ENCODE results near the gene GRID1. TPM values are rescaled to one million over a fixed set of nuclear protein-coding genes. Genes with fewer than 3 reads are reported as not detected.

GRID1 gene
- total and polyA plus RNA-seq, 9 of the 15 experiments (the other 6 are each of a cell fraction or from before 2014, with no cell fraction given): 0.01 to 7.2 (median 1.2) TPM

- FAIRE-seq (no peak), ATAC-seq (no peak), DNase-seq (ENCODE audit: extremely low read depth in 1 of 4, low spot score in 3 of 4) (no peak)
- Histone ChIP-seq H3K79me2 (ENCODE audit: control insufficient read depth, insufficient read depth, low read length) (no peaks in the 10 kb centered on the region), H3K9me1 (ENCODE audit: control insufficient read depth, insufficient read depth, low read length) (no peaks in the 10 kb centered on the region), H2AFZ (ENCODE audit: low read depth, low read length) (no peak overlapping the region), H3K4me2 (ENCODE audit: insufficient read depth, low read length) (no peak overlapping the region), H3K4me1 (replicated peaks in 1 of 2; ENCODE audit: control insufficient read depth in 2 of 2, insufficient read depth in 2 of 2, low read length in 2 of 2) (no peaks in the 10 kb centered on the region), H3K36me3 (ENCODE audit: control insufficient read depth, insufficient read depth, low read length) (no peaks in the 10 kb centered on the region; the same call in 2 of the 3 replicates), H4K20me1 (replicated peaks; ENCODE audit: control insufficient read depth, insufficient read depth, low read length) (no peaks in the 10 kb centered on the region), H3K9ac (ENCODE audit: insufficient read depth in 1 of 2, low read depth in 2 of 2, low read length in 2 of 2) (no peak overlapping the region), H3K9me3 (replicated peaks; ENCODE audit: control insufficient read depth, insufficient read depth, low read depth, low read length) (no peaks in the 10 kb centered on the region), H3K27ac (ENCODE audit: extremely low read depth, low read depth, low read length) (no peak overlapping the region), H3K27me3 (ENCODE audit: control insufficient read depth in 2 of 2, insufficient read depth in 2 of 2, low read length in 2 of 2) (no peaks in the 10 kb centered on the region), H3K4me3 (no peak overlapping the region)
- no TSS peak for BruUV-seq (replicated peaks)
- TF ChIP-seq SAFB (IDR thresholded peaks at IDR 0.05; ENCODE audit: borderline replicate concordance, low read depth, low read length) (no peak), E2F5 (CRISPR knock-in tag; IDR thresholded peaks at IDR 0.05) (no peak), SIN3A (IDR thresholded peaks at IDR 0.05; ENCODE audit: borderline replicate concordance in 2 of 2, control insufficient read depth in 1 of 2, low read depth in 2 of 2, low read length in 2 of 2) (no peak), MTA2 (IDR thresholded peaks at IDR 0.05; ENCODE audit: low read depth) (no peak), SMARCA4 (IDR thresholded peaks at IDR 0.05) (no peak), ZBED1 (IDR thresholded peaks at IDR 0.05) (no peak), NONO (IDR thresholded peaks at IDR 0.05; ENCODE audit: low read depth in 2 of 2, low read length in 1 of 2) (no peak), BRD9 (IDR thresholded peaks at IDR 0.05; ENCODE audit: low read depth, partially characterized antibody) (no peak), KLF13 (tag; IDR thresholded peaks at IDR 0.05; ENCODE audit: borderline replicate concordance, low read depth) (no peak), RHOXF2B (CRISPR knock-in tag; conservative IDR thresholded peaks at IDR 0.05) (no peak), DNMT1 (IDR thresholded peaks at IDR 0.05) (no peak), ZNF785 (CRISPR knock-in tag; IDR thresholded peaks at IDR 0.05) (no peak), SOX6 (IDR thresholded peaks at IDR 0.05) (no peak)
- ChIA-PET POLR2A (interaction anchor here (0.7 to 1.0 kb wide), 3 partner anchors 19 to 106 kb away, joined by 3 to 4 read pairs (median 3); no protein-coding TSS in a partner anchor), CTCF (ENCODE audit: low intra/inter-chr PET ratio) (no interaction called here)
- in situ Hi-C loops (cut with MboI): no loop called here
- intact Hi-C loops (cut with micrococcal nuclease): no loop called here
- 0% methylated on average over 3 of the region's 3 CpGs for WGBS (ENCODE audit: insufficient coverage, low coverage, missing lambda C conversion rate)
These were observed 721.5 kb downstream of the GRID1 start for GRCh38 chr10:85645053-85645452.
